HG02970 (cell line): ENCODE measurements around the gene ZNF729.
"Not testable (repeated sequence)": the region's sequence is repeated elsewhere in the genome, so short reads cannot be mapped to it uniquely, and the experiment has no call there.

ENCODE experiments used
- ATAC-seq: cut with Tn5 transposase; IDR thresholded peaks from one replicate; pipeline ENCODE4 v1.9.1; 2021; ENCODE audit warnings: mild to moderate bottlenecking, moderate library complexity, moderate number of reproducible peaks; ENCODE audit not compliant: unreplicated experiment, low FRiP score

The ZNF729 gene

GRCh38 chr19:22286151-22286810, at the start of gene ZNF729:
Gene ZNF729 (plus strand): TSS chr19:22286441. CDS start chr19:22286526, 85 bp downstream.
- no peak for ATAC-seq

DNA sequence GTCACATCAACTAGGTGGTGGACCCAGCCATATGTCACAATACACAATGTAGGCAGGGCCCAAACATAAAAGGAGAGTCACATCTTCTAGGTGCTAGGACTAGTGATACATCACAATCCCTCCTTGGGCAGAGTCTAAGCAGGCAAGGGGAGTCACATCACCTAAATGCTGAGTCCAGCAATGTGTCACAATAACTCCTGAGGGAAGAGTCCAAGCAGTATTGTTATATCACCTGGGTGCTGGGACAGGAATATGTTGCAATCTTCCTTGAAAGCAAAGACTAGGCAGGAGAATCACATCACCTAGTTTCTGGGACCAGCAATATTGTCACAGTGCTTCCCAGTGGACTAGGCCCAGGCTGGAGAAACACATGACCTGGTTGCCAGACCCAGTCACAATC, 29.4 kb upstream of the ZNF729 start:
- no peak for ATAC-seq

DNA sequence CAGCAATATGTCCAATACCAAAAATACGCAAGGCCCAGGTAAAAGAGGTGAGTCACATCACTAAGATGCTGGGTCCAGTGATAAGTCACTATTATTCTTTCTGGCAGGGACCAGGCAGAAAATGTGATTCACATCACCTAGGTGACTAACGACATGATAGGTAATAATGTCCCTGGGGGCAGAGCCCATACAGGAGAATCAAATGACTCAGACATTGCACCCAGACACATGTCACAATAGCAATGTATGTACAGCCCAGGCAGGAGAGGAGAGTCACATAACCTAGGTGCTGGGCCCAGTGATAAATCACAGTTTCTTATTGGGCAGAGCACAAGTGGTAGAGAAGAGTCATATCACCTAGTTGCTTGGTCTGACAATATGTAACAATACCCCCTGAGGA, 28.9 kb upstream of the ZNF729 start:
- no peak for ATAC-seq

DNA sequence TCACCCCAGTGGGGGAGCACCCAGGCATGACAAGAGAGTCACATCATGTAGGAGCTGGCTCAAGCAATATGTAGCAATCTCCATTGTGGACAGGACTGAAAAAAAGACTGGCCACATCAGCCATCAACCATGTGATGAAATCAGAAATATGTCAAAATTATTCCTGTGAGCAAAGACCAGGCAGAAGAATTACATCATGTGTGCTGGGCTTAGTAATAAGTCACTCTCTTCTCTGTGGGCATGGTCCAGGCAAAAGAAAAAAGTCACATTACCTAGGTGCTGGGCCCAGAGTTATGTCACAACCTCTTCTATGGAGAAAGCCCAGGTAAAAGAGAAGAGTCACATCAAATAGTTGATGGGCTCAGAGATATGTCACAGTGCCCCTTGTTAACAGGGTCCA, 28.3 kb upstream of the ZNF729 start:
- no peak for ATAC-seq

DNA sequence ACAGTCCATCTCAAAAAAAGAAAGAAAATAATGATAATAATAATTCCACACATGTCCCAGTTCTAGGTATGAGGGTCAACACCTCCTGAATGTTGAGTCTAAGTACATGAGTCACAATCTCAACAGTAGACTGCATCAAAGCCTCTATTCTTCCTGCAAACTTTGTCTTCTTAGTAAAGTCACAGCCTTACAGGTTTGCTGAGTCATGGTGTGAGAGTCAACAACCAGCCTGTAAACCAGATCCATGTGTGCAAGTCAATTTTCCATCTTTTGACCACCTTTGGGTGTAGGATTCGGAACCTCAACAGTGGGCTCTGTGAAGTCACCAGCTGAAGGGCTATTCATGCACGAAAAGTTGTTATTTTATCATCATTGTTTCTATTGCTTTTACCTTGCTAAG, 25.7 kb upstream of the ZNF729 start:
- ATAC-seq = no peak

DNA sequence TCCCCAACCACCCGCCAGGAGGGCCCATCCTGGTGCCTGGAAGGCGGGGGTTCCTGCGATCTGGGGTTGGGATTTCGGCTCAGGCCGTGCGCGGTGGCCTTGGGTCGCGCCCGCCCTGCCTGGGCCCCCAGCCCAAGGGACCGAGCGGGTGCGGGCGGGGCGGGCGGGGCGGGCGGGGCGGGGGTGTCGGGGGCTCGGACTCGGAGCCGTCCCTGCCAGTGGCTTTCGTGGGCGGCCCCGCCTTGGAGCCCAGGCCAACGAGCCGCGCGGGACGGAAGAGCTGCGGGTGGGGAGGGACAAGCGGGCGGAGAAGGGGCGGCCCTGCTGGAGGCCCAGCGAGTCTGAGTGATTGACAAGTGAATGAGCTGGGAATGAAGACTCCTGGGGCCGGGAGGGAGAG, 24.6 kb upstream of the ZNF729 start:
- no peak for ATAC-seq

- no peak for ATAC-seq
These were observed 23.1 kb upstream of the ZNF729 start for GRCh38 chr19:22263121-22263520.

DNA sequence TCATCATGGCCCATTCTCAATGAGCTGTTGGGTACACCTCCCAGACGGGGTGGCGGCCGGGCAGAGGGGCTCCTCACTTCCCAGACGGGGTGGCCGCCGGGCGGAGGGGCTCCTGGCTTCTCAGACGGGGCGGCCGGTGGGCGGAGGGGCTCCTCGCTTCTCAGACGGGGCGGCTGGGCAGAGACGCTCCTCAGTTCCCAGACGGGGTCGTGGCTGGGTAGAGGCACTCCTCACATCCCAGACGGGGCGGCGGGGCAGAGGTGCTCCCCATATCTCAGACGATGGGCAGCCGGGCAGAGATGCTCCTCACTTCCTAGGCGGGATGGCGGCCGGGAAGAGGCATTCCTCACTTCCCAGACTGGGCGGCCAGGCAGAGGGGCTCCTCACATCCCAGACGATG, 35.3 kb downstream of the ZNF729 start:
- ATAC-seq = not testable (repeated sequence)

GRCh38 chr19:22326219-22326618, 40.0 kb downstream of the ZNF729 start:
- no peak for ATAC-seq

DNA sequence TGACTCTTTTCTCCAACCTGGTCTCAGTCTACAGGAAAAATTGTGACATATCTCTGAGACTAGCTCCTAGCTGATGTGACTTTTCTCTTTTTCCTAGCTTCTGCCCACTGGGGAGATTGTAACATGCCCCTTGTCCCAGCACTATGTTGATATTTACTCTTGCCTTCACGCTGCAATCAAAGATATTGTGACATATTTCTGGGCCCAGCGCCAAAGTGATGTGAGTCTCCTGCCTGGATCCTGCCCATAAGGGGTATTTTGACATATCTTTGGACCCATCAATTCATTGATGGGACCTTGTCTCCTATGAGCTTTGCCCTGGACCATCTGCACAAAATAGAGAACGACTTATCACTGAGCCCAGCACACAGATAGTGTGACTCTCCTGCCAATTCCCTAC, 41.1 kb downstream of the ZNF729 start:
- no peak for ATAC-seq

GRCh38 chr19:22331521-22331920, 45.3 kb downstream of the ZNF729 start:
- no peak for ATAC-seq

- no peak for ATAC-seq
These were observed 46.7 kb downstream of the ZNF729 start for GRCh38 chr19:22332924-22333323.

DNA sequence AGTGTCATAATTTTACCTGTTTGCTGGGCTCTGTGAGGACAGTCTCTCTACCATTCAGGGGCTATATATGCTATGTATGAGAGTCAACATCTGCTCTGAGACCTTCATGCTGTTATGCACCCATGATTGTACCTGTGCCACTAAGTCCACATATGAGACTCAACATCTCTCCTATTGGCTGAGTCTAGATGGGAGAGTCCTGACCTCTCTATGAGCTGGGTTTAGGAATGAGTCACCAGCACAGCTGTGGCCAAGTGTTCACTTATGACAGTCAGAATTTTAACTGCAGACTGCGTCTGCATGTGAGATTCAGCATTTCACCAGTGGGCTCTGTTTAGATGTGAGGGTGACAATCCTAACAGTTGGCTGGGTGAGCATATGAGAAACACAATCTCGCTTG, 49.5 kb downstream of the ZNF729 start:
- ATAC-seq = no peak

DNA sequence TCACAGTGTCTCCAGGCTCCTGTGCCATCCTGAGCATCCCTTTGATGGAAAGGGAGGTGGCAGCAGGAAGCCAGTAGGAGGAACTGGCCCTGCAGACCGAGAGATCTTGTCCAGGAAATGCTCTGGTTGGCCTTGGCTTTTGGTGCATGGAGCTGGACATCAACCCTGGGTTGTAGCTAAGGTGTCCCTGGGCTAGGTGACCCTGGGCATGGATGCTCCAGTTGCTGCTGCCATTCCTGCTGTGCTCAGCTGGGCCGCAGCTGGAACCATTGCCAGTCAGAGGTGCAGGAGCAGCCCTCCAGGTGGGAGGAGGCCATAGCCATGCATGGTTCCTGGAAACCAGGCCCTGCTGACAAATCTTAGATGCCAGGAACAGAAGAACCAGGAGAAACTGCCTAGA, 68.4 kb downstream of the ZNF729 start:
- ATAC-seq = no peak
